Testis (tissue), 3 donors: ENCODE measurements around the gene HOXC12. TPM values are rescaled to one million over a fixed set of nuclear protein-coding genes. Genes with fewer than 3 reads are reported as not detected.
A peak's percentile ranks its signal among the peaks of the same experiment; 100 is the strongest.

ENCODE experiments used
- DNase-seq: peaks from one replicate; pipeline ENCODE4 v3.0.0-alpha.2; 2019
- H3K27ac ChIP-seq, 2 donors: fragments of 200-600 bp; sonication (generic); one replicate each; pipeline ENCODE4 v1.5.1; 2019
- H3K27me3 ChIP-seq: fragments of 200-600 bp; sonication (generic); one replicate; pipeline ENCODE4 v1.5.1; 2019
- H3K36me3 ChIP-seq: fragments of 200-600 bp; sonication (generic); one replicate; pipeline ENCODE4 v1.5.1; 2017; ENCODE audit warnings: low read depth; ENCODE audit errors: missing control alignments
- H3K4me1 ChIP-seq: fragments of 200-600 bp; sonication (generic); one replicate; pipeline ENCODE4 v1.5.1; 2019
- H3K4me3 ChIP-seq, 2 donors: fragments of 200-600 bp; sonication (generic); one replicate each; pipeline ENCODE4 v1.5.1; 2017 to 2019
- H3K9me3 ChIP-seq: fragments of 200-600 bp; sonication (generic); one replicate; pipeline ENCODE4 v1.5.1; 2017
- POLR2A ChIP-seq: fragments of 450-650 bp; IDR thresholded peaks from one replicate; pipeline ENCODE4 v1.6.1; 2017; ENCODE audit warnings: antibody characterized with exemption, mild to moderate bottlenecking, moderate library complexity
- WGBS, 2 donors: methylation state at CpG; one replicate each; pipeline ENCODE4 v1.1.5; 2018; 5-methylcytosine and 5-hydroxymethylcytosine counted together
- intact Hi-C: fragments of 100-400 bp; cut with DNase I; formaldehyde crosslinking; loops from one replicate; pipeline ENCODE4 v1.15.1; 2023; ENCODE audit warnings: low total_unique reads
- polyA plus RNA-seq: library from polyadenylated mRNA; stranded (reverse); fragments of 350-450 nt; fragmentation: Illumina TruSeq; extraction: RNeasy Lipid Tissue Mini Kit (QIAGEN cat#74804); gene quantifications from one replicate; pipeline ENCODE4 v1.2.3, GENCODE V29; 2014; ENCODE audit warnings: low read depth, low replicate concordance; ENCODE audit not compliant: insufficient read depth
- total RNA-seq, 2 donors: library from RNA; depleted of rRNA; stranded (reverse); fragments of >200 nt; gene quantifications; one replicate each; pipeline ENCODE4 v1.2.3, GENCODE V29; 2016
- TF ChIP-seq, protein P1 (sequence below), 3 experiments: fragments of 450-650 bp in 2 of 3; fragments of 200-600 bp in 1 of 3; sonication (generic) in 1 of 3; IDR thresholded peaks; one replicate each; pipeline ENCODE4 v1.5.1; 2016 to 2019; ENCODE audit warnings: antibody characterized with exemption in 3 of 3, mild to moderate bottlenecking in 2 of 3, moderate library complexity in 1 of 3

HOXC12 gene
- total and polyA plus RNA-seq, 3 donors from 2014 or later, result 0.06 TPM; not detected in 2

DNA sequence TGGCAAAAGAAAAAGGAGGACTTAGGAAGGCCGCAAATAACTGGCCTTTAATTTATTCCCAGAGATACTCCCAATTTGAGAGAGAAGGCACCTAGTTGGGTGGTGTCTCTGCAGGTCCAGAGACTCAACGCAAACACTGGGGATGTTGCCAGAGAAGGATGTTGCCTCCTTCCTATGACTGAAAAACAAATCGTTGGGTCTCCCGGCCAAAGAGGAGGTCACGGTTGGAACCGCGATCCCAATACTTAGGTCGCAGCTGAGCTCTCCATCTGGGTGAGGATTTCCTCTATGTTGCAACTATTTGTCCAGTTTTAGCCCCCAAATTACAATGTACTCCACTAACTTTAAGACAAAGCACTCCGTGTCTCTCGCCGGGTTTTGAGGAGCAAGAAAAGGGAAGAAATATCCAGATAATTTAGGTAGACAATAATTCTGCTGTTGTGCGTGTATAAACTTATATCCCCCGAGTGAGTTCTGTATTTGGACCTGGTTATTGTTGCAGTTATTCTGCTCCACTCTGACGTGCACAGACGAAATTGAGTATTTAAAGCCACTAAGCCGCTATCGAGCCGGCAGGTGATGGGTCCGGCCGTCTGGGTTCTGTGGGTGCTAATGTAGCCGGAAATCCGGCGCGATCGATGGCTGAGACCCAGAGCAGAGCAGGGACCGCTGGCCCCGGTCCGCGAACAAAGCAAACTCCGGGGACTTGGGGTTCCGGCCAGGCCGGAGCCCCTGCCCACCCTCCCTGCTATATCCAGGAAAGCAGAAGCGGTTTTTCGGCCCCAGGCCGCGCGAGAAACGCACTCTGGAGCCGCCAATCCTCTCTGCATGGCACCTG, 5.7 kb downstream of the HOXC12 start:
- TF ChIP-seq, protein P1, sequence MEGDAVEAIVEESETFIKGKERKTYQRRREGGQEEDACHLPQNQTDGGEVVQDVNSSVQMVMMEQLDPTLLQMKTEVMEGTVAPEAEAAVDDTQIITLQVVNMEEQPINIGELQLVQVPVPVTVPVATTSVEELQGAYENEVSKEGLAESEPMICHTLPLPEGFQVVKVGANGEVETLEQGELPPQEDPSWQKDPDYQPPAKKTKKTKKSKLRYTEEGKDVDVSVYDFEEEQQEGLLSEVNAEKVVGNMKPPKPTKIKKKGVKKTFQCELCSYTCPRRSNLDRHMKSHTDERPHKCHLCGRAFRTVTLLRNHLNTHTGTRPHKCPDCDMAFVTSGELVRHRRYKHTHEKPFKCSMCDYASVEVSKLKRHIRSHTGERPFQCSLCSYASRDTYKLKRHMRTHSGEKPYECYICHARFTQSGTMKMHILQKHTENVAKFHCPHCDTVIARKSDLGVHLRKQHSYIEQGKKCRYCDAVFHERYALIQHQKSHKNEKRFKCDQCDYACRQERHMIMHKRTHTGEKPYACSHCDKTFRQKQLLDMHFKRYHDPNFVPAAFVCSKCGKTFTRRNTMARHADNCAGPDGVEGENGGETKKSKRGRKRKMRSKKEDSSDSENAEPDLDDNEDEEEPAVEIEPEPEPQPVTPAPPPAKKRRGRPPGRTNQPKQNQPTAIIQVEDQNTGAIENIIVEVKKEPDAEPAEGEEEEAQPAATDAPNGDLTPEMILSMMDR (IDR thresholded peaks at IDR 0.05), result no peak
- no peak for TF ChIP-seq POLR2A
- intact Hi-C loops, result no loop called here
- H3K4me3 ChIP-seq, result peak overlapping the region in 1 of 2 donors; percentile 20
- H3K4me1 ChIP-seq, result peaks cover 2% of the 10 kb centered on the region
- H3K36me3 ChIP-seq, result no peaks in the 10 kb centered on the region
- peaks cover 3% of the 10 kb centered on the region for H3K27me3 ChIP-seq
- H3K27ac ChIP-seq, result no peak overlapping the region
- no peaks in the 10 kb centered on the region for H3K9me3 ChIP-seq
- DNase-seq, result no peak
- WGBS, 2 donors, result 12% methylated on average over 26 to 39 of the region's 39 CpGs

DNA sequence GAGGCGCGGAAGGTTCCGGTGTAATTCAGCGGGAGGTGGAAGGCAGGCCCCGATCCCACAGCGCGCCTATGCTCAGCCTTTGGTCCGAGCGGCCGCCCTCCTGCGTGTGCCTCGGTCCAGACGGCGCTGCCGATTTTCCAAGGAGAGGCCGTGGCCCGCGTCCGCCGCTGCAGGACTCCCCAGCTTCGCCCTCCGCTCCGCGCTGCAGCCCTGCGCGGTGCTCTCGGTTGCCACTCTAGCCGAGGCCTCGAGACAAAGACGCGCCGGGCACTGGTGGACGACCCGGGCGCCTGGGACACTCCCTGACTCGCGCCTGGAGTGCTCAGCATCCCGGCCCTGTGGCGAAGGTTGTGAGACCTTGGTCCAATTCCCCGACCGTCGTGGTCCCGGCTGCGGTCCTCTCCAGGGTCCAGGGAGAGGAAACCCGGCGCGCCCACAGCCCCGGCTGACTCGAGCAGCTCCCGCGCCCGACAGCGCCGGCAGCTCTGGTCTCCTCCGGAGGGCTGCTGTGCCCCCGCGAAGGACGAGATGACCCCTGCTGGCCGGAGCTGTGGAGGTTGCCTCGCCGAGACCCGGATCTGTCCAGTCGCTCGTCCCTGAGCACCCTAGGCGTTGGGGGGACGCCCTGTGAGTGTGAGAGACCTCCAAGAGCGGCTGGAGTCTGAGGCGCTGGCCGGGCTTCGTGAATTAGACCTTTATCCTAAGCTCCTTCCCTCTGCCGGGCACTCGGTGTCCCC, 6.5 kb downstream of the HOXC12 start:
- peaks cover 3% of the 10 kb centered on the region for H3K27me3 ChIP-seq
- H3K4me3 ChIP-seq, result peak overlapping the region in 1 of 2 donors; percentile 20
- no peaks in the 10 kb centered on the region for H3K9me3 ChIP-seq
- peaks cover 2% of the 10 kb centered on the region for H3K4me1 ChIP-seq
- TF ChIP-seq POLR2A, result no peak
- TF ChIP-seq, protein P1 (IDR thresholded peaks at IDR 0.05), result no peak
- no peaks in the 10 kb centered on the region for H3K36me3 ChIP-seq
- no peak overlapping the region for H3K27ac ChIP-seq
- no peak for DNase-seq
- intact Hi-C loops, result no loop called here
- WGBS, 2 donors, result 3 to 8% methylated on average over 8 to 72 of the region's 72 CpGs

DNA sequence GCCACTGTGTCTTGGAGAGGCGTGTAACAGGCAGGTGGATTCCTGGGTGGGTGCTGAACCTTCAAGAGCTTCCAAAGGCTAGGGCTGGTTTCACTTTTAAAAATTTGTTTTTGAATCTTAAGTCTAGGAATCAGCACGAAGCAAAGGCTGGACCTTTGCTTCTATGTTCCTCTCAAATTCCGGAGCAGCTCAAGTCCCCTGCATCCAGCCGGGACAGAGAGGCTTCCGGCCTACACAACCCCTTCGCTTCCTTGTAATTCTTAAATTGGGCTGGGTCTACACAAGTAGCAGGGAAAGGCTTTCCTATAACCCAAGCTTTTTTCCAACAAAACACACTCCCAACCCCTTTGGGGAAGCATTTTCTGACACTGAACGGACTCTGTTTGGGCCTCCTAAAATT, 8.3 kb downstream of the HOXC12 start:
- 30 to 32% methylated on average over 7 of the region's 7 CpGs for WGBS, 2 donors
- Histone ChIP-seq H3K9me3 (no peaks in the 10 kb centered on the region), H3K27ac (no peak overlapping the region), H3K27me3 (peaks cover 3% of the 10 kb centered on the region), H3K4me3 (no peak overlapping the region), H3K4me1 (peaks cover 2% of the 10 kb centered on the region), H3K36me3 (no peaks in the 10 kb centered on the region)
- TF ChIP-seq, protein P1 (IDR thresholded peaks at IDR 0.05), result no peak
- no peak for TF ChIP-seq POLR2A
- DNase-seq, result no peak
- intact Hi-C loops, result no loop called here

DNA sequence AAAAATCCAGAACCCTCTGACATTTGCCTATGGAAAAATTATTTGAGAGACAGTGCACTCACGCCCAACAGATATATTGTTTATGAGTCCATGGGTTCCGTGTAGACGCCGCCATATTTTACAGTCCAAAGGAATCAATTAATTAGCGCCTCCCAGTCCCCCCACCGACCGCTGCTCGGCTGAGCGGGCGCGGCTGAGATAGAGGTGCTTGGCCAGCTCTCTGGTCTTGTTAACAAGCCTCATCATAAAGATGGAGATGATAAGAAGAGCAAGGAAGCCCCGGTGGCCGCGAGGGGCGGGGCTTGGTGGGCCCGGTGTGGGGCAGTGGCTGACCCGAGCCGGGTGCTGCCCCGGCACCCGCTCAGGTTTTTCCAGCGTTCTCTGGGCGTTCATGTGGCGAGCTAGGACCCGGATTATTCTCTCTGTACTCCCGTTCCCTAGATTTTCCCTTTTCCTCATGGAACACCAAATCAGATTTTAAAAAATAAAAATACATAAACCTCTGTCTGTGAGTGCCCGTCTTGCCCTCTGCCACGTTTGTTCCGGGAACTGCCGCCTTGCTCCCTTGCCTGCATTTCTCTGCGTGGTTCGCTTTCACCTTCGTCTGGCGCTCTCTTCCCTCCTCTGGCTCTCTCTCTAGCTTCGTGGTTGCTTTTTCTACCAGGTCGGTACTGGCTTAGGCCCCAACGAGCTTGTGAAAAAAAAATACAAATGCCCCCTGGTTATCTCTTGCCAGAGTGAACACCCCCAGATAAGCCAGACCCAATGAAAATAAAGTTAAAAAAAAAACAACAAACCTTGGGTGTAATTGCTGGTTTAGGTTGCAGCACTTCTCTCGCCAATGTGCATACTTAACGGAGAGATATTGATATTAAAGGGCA, 9.0 kb downstream of the HOXC12 start:
- no peaks in the 10 kb centered on the region for H3K36me3 ChIP-seq
- peaks cover 3% of the 10 kb centered on the region for H3K27me3 ChIP-seq
- intact Hi-C loops, result no loop called here
- TF ChIP-seq, protein P1 (IDR thresholded peaks at IDR 0.05), result no peak
- no peak for TF ChIP-seq POLR2A
- no peak for DNase-seq
- 14 to 15% methylated on average over 37 to 38 of the region's 38 CpGs for WGBS, 2 donors
- no peak overlapping the region for H3K27ac ChIP-seq
- no peaks in the 10 kb centered on the region for H3K9me3 ChIP-seq
- no peak overlapping the region for H3K4me3 ChIP-seq
- H3K4me1 ChIP-seq, result peaks cover 2% of the 10 kb centered on the region
